Measurements from ENCODE around the gene ATP6V0C. TPM values are rescaled to one million over a fixed set of nuclear protein-coding genes. Genes with fewer than 3 reads are reported as not detected.

Gene ATP6V0C
- 100 to 1,000 TPM; 103 to 146 TPM for total RNA-seq

GRCh38 chr16:2513405-2514332 is at the start of gene ATP6V0C:
ATP6V0C (plus strand) TSS chr16:2513952; CDS start chr16:2514104, 152 bp downstream.
- Mint-ChIP-seq H3K36me3 (no peaks in the 10 kb centered on the region), H3K27me3 (no peaks in the 10 kb centered on the region), H3K9me3 (no peaks in the 10 kb centered on the region), H3K4me1 (ENCODE audit: low read depth in 2 of 2) (peaks cover 48 to 51% of the 10 kb centered on the region in 2 donors), H3K4me3 (peak within 1 kb of the TSS; percentile 85), H3K27ac (peak within 1 kb of the TSS; percentile 69 to 85)
- DNase-seq (ENCODE audit: low spot score) (peak; percentile 94), ATAC-seq (peak; percentile 93 to 95)

GRCh38 chr16:2464333-2464732 is 49.4 kb upstream of the ATP6V0C start:
- no peaks in the 10 kb centered on the region for H3K36me3 Mint-ChIP-seq
- H3K4me3 Mint-ChIP-seq = no peak overlapping the region
- H3K27me3 Mint-ChIP-seq = no peaks in the 10 kb centered on the region
- H3K9me3 Mint-ChIP-seq = no peaks in the 10 kb centered on the region
- ATAC-seq (no peak), DNase-seq (ENCODE audit: low spot score) (no peak)
- H3K4me1 Mint-ChIP-seq (ENCODE audit: low read depth in 2 of 2) = peaks cover 5 to 9% of the 10 kb centered on the region in 2 donors
- no peak overlapping the region for H3K27ac Mint-ChIP-seq

- ATAC-seq = no peak
- Mint-ChIP-seq H3K4me1 (ENCODE audit: low read depth in 2 of 2) (peaks cover 0 to 9% of the 10 kb centered on the region in 2 donors), H3K9me3 (no peaks in the 10 kb centered on the region), H3K4me3 (no peak overlapping the region), H3K36me3 (no peaks in the 10 kb centered on the region), H3K27me3 (peaks cover 7 to 12% of the 10 kb centered on the region in 2 donors), H3K27ac (no peak overlapping the region)
- DNase-seq (ENCODE audit: low spot score) = no peak
Measured at GRCh38 chr16:2465653-2466415, 47.9 kb upstream of the ATP6V0C start.

GRCh38 chr16:2466667-2467527 is 46.9 kb upstream of the ATP6V0C start:
- Mint-ChIP-seq H3K4me1 (ENCODE audit: low read depth in 2 of 2) (peaks cover 0 to 9% of the 10 kb centered on the region in 2 donors), H3K36me3 (no peaks in the 10 kb centered on the region), H3K27me3 (peaks cover 7 to 12% of the 10 kb centered on the region in 2 donors), H3K9me3 (no peaks in the 10 kb centered on the region), H3K4me3 (no peak overlapping the region), H3K27ac (no peak overlapping the region)
- DNase-seq (ENCODE audit: low spot score) (no peak), ATAC-seq (no peak)

GRCh38 chr16:2467528-2468232 is 46.1 kb upstream of the ATP6V0C start:
- H3K4me3 Mint-ChIP-seq = no peak overlapping the region
- H3K27ac Mint-ChIP-seq = no peak overlapping the region
- DNase-seq (ENCODE audit: low spot score) = no peak

GRCh38 chr16:2468233-2468724 is 45.5 kb upstream of the ATP6V0C start:
- Mint-ChIP-seq H3K4me3 (no peak overlapping the region), H3K4me1 (ENCODE audit: low read depth in 2 of 2) (peaks cover 0 to 12% of the 10 kb centered on the region in 2 donors), H3K27ac (no peak overlapping the region), H3K36me3 (no peaks in the 10 kb centered on the region), H3K27me3 (peaks cover 9 to 12% of the 10 kb centered on the region in 2 donors), H3K9me3 (no peaks in the 10 kb centered on the region)
- DNase-seq (ENCODE audit: low spot score) (no peak), ATAC-seq (peak in 1 of 2 donors; percentile 33)

More at GRCh38 chr16:2467528-2468232, 46.1 kb upstream of the ATP6V0C start:
- Mint-ChIP-seq H3K9me3 (no peaks in the 10 kb centered on the region), H3K4me1 (ENCODE audit: low read depth in 2 of 2) (peaks cover 0 to 9% of the 10 kb centered on the region in 2 donors), H3K27me3 (peaks cover 7 to 12% of the 10 kb centered on the region in 2 donors), H3K36me3 (no peaks in the 10 kb centered on the region)
- ATAC-seq = peak; percentile 29 to 33

- ATAC-seq (no peak), DNase-seq (ENCODE audit: low spot score) (no peak)
- H3K27me3 Mint-ChIP-seq = peaks cover 9 to 12% of the 10 kb centered on the region in 2 donors
- no peaks in the 10 kb centered on the region for H3K36me3 Mint-ChIP-seq
- H3K4me3 Mint-ChIP-seq = no peak overlapping the region
- H3K9me3 Mint-ChIP-seq = no peaks in the 10 kb centered on the region
- peaks cover 0 to 14% of the 10 kb centered on the region in 2 donors for H3K4me1 Mint-ChIP-seq (ENCODE audit: low read depth in 2 of 2)
- H3K27ac Mint-ChIP-seq = no peak overlapping the region
Measured at GRCh38 chr16:2468725-2469398, 44.9 kb upstream of the ATP6V0C start.

GRCh38 chr16:2469399-2470233 is 44.1 kb upstream of the ATP6V0C start:
- H3K4me1 Mint-ChIP-seq (ENCODE audit: low read depth in 2 of 2) = peaks cover 0 to 14% of the 10 kb centered on the region in 2 donors
- no peaks in the 10 kb centered on the region for H3K36me3 Mint-ChIP-seq
- no peak for ATAC-seq
- DNase-seq (ENCODE audit: low spot score) = no peak
- no peak overlapping the region for H3K4me3 Mint-ChIP-seq
- peaks cover 9 to 12% of the 10 kb centered on the region in 2 donors for H3K27me3 Mint-ChIP-seq
- no peak overlapping the region for H3K27ac Mint-ChIP-seq
- no peaks in the 10 kb centered on the region for H3K9me3 Mint-ChIP-seq

- peaks cover 0 to 14% of the 10 kb centered on the region in 2 donors for H3K4me1 Mint-ChIP-seq (ENCODE audit: low read depth in 2 of 2)
Measured at GRCh38 chr16:2470234-2470601, 43.5 kb upstream of the ATP6V0C start.

GRCh38 chr16:2470603-2471015 is 43.1 kb upstream of the ATP6V0C start:
- Mint-ChIP-seq H3K9me3 (no peaks in the 10 kb centered on the region), H3K27me3 (peaks cover 9 to 12% of the 10 kb centered on the region in 2 donors), H3K27ac (no peak overlapping the region), H3K4me1 (ENCODE audit: low read depth in 2 of 2) (peaks cover 0 to 14% of the 10 kb centered on the region in 2 donors), H3K4me3 (no peak overlapping the region), H3K36me3 (no peaks in the 10 kb centered on the region)
- ATAC-seq (no peak), DNase-seq (ENCODE audit: low spot score) (no peak)

More at GRCh38 chr16:2470234-2470601, 43.5 kb upstream of the ATP6V0C start:
- Mint-ChIP-seq H3K36me3 (no peaks in the 10 kb centered on the region), H3K9me3 (no peaks in the 10 kb centered on the region), H3K27me3 (peaks cover 9 to 12% of the 10 kb centered on the region in 2 donors), H3K27ac (no peak overlapping the region), H3K4me3 (no peak overlapping the region)
- no peak for DNase-seq (ENCODE audit: low spot score)
- no peak for ATAC-seq

- H3K4me1 Mint-ChIP-seq (ENCODE audit: low read depth in 2 of 2) = peaks cover 0 to 16% of the 10 kb centered on the region in 2 donors
- H3K4me3 Mint-ChIP-seq = no peak within 1 kb of the TSS
- DNase-seq (ENCODE audit: low spot score) (no peak), ATAC-seq (no peak)
- H3K27me3 Mint-ChIP-seq = peaks cover 9 to 12% of the 10 kb centered on the region in 2 donors
- no peaks in the 10 kb centered on the region for H3K36me3 Mint-ChIP-seq
- no peaks in the 10 kb centered on the region for H3K9me3 Mint-ChIP-seq
- H3K27ac Mint-ChIP-seq = no peak within 1 kb of the TSS
Measured at GRCh38 chr16:2471016-2471652, 42.6 kb upstream of the ATP6V0C start, which contains the start of gene NTN3. NTN3 (plus strand) TSS chr16:2471297; CDS start chr16:2471702, 405 bp downstream.
